ENCODE measurements around the gene TXNDC2. TPM values are rescaled to one million over a fixed set of nuclear protein-coding genes. Genes with fewer than 3 reads are reported as not detected.
"Not testable (repeated sequence)": the region's sequence is repeated elsewhere in the genome, so short reads cannot be mapped to it uniquely, and the experiment has no call there.

The TXNDC2 gene
- total and polyA plus RNA-seq, 4 donors = 0.21 to 0.65 TPM; not detected in 2

GRCh38 chr18:9901377-9901776 is 15.6 kb downstream of the TXNDC2 start:
- DNase-seq = no peak
- H3K27me3 ChIP-seq (ENCODE audit: control insufficient read depth in 1 of 2, insufficient read depth in 2 of 2, low read length in 1 of 2) = no peaks in the 10 kb centered on the region
- no peak for ATAC-seq (ENCODE audit: low FRiP score)
- intact Hi-C loops (cut with DNase I) = no loop called here
- no peaks in the 10 kb centered on the region for H3K36me3 ChIP-seq (ENCODE audit: control insufficient read depth in 1 of 2, insufficient read depth in 2 of 2, low read length in 1 of 2)
- H3K9me3 ChIP-seq (ENCODE audit: control insufficient read depth, low read length) = no peaks in the 10 kb centered on the region
- 80 to 81% methylated on average over 3 of the region's 3 CpGs for whole genome bisulfite sequencing, 2 donors
- no peak overlapping the region for H3K27ac ChIP-seq (ENCODE audit: low read depth in 1 of 2, low read length in 2 of 2)
- no peak overlapping the region for H3K4me3 ChIP-seq (ENCODE audit: low read length in 2 of 2)
- no peaks in the 10 kb centered on the region for H3K4me1 ChIP-seq (ENCODE audit: control insufficient read depth in 1 of 2, insufficient read depth in 2 of 2, low read length in 2 of 2)

- H3K4me1 ChIP-seq (ENCODE audit: control insufficient read depth in 1 of 2, insufficient read depth in 2 of 2, low read length in 2 of 2); H3K4me3 ChIP-seq (ENCODE audit: low read length in 2 of 2); H3K36me3 ChIP-seq (ENCODE audit: control insufficient read depth in 1 of 2, insufficient read depth in 2 of 2, low read length in 1 of 2); DNase-seq; H3K27ac ChIP-seq (ENCODE audit: low read depth in 1 of 2, low read length in 2 of 2); intact Hi-C loops (cut with DNase I); H3K9me3 ChIP-seq (ENCODE audit: control insufficient read depth, low read length); ATAC-seq (ENCODE audit: low FRiP score); H3K27me3 ChIP-seq (ENCODE audit: control insufficient read depth in 1 of 2, insufficient read depth in 2 of 2, low read length in 1 of 2): not testable (repeated sequence)
- 96 to 97% methylated on average over 14 of the region's 14 CpGs for WGBS, 2 donors
Measured at GRCh38 chr18:9902264-9902663, 16.5 kb downstream of the TXNDC2 start.

GRCh38 chr18:9902832-9903231 is 17.1 kb downstream of the TXNDC2 start:
- DNase-seq = no peak
- no peaks in the 10 kb centered on the region for H3K27me3 ChIP-seq (ENCODE audit: control insufficient read depth in 1 of 2, insufficient read depth in 2 of 2, low read length in 1 of 2)
- no peak overlapping the region for H3K4me3 ChIP-seq (ENCODE audit: low read length in 2 of 2)
- ATAC-seq (ENCODE audit: low FRiP score) = no peak
- no peaks in the 10 kb centered on the region for H3K36me3 ChIP-seq (ENCODE audit: control insufficient read depth in 1 of 2, insufficient read depth in 2 of 2, low read length in 1 of 2)
- WGBS, 2 donors = 80 to 83% methylated on average over 10 of the region's 10 CpGs
- no peaks in the 10 kb centered on the region for H3K9me3 ChIP-seq (ENCODE audit: control insufficient read depth, low read length)
- H3K27ac ChIP-seq (ENCODE audit: low read depth in 1 of 2, low read length in 2 of 2) = no peak overlapping the region
- no peaks in the 10 kb centered on the region for H3K4me1 ChIP-seq (ENCODE audit: control insufficient read depth in 1 of 2, insufficient read depth in 2 of 2, low read length in 2 of 2)
- intact Hi-C loops (cut with DNase I) = no loop called here

GRCh38 chr18:9905401-9905922 is 19.7 kb downstream of the TXNDC2 start:
- 61 to 64% methylated on average over 5 of the region's 5 CpGs for WGBS, 2 donors
- H3K36me3 ChIP-seq (ENCODE audit: control insufficient read depth in 1 of 2, insufficient read depth in 2 of 2, low read length in 1 of 2) = no peaks in the 10 kb centered on the region
- H3K4me1 ChIP-seq (ENCODE audit: control insufficient read depth in 1 of 2, insufficient read depth in 2 of 2, low read length in 2 of 2) = no peaks in the 10 kb centered on the region
- H3K9me3 ChIP-seq (ENCODE audit: control insufficient read depth, low read length) = no peaks in the 10 kb centered on the region
- H3K4me3 ChIP-seq (ENCODE audit: low read length in 2 of 2) = no peak overlapping the region
- DNase-seq (no peak), ATAC-seq (ENCODE audit: low FRiP score) (no peak)
- H3K27me3 ChIP-seq (ENCODE audit: control insufficient read depth in 1 of 2, insufficient read depth in 2 of 2, low read length in 1 of 2) = no peaks in the 10 kb centered on the region
- no peak overlapping the region for H3K27ac ChIP-seq (ENCODE audit: low read depth in 1 of 2, low read length in 2 of 2)
- intact Hi-C loops (cut with DNase I) = no loop called here

- ATAC-seq (ENCODE audit: low FRiP score) (no peak), DNase-seq (no peak)
- Histone ChIP-seq H3K36me3 (ENCODE audit: control insufficient read depth in 1 of 2, insufficient read depth in 2 of 2, low read length in 1 of 2) (no peaks in the 10 kb centered on the region), H3K9me3 (ENCODE audit: control insufficient read depth, low read length) (no peaks in the 10 kb centered on the region), H3K27me3 (ENCODE audit: control insufficient read depth in 1 of 2, insufficient read depth in 2 of 2, low read length in 1 of 2) (no peaks in the 10 kb centered on the region), H3K27ac (ENCODE audit: low read depth in 1 of 2, low read length in 2 of 2) (no peak overlapping the region), H3K4me3 (ENCODE audit: low read length in 2 of 2) (no peak overlapping the region), H3K4me1 (ENCODE audit: control insufficient read depth in 1 of 2, insufficient read depth in 2 of 2, low read length in 2 of 2) (no peaks in the 10 kb centered on the region)
- whole genome bisulfite sequencing, 2 donors = 91 to 93% methylated on average over 3 of the region's 3 CpGs
- intact Hi-C loops (cut with DNase I) = no loop called here
Measured at GRCh38 chr18:9906481-9906880, 20.7 kb downstream of the TXNDC2 start.

GRCh38 chr18:9907867-9908266 is 22.1 kb downstream of the TXNDC2 start:
- no peaks in the 10 kb centered on the region for H3K9me3 ChIP-seq (ENCODE audit: control insufficient read depth, low read length)
- H3K4me3 ChIP-seq (ENCODE audit: low read length in 2 of 2) = no peak overlapping the region
- ATAC-seq (ENCODE audit: low FRiP score) (no peak), DNase-seq (no peak)
- intact Hi-C loops (cut with DNase I) = no loop called here
- no peaks in the 10 kb centered on the region for H3K36me3 ChIP-seq (ENCODE audit: control insufficient read depth in 1 of 2, insufficient read depth in 2 of 2, low read length in 1 of 2)
- H3K4me1 ChIP-seq (ENCODE audit: control insufficient read depth in 1 of 2, insufficient read depth in 2 of 2, low read length in 2 of 2) = no peaks in the 10 kb centered on the region
- H3K27ac ChIP-seq (ENCODE audit: low read depth in 1 of 2, low read length in 2 of 2) = no peak overlapping the region
- H3K27me3 ChIP-seq (ENCODE audit: control insufficient read depth in 1 of 2, insufficient read depth in 2 of 2, low read length in 1 of 2) = no peaks in the 10 kb centered on the region
- WGBS, 2 donors = 85 to 88% methylated on average over 4 of the region's 4 CpGs

- no peak for DNase-seq
- ATAC-seq (ENCODE audit: low FRiP score) = no peak
- no peaks in the 10 kb centered on the region for H3K27me3 ChIP-seq (ENCODE audit: control insufficient read depth in 1 of 2, insufficient read depth in 2 of 2, low read length in 1 of 2)
- H3K36me3 ChIP-seq (ENCODE audit: control insufficient read depth in 1 of 2, insufficient read depth in 2 of 2, low read length in 1 of 2) = no peaks in the 10 kb centered on the region
- H3K9me3 ChIP-seq (ENCODE audit: control insufficient read depth, low read length) = no peaks in the 10 kb centered on the region
- H3K27ac ChIP-seq (ENCODE audit: low read depth in 1 of 2, low read length in 2 of 2) = no peak overlapping the region
- H3K4me3 ChIP-seq (ENCODE audit: low read length in 2 of 2) = no peak overlapping the region
- no peaks in the 10 kb centered on the region for H3K4me1 ChIP-seq (ENCODE audit: control insufficient read depth in 1 of 2, insufficient read depth in 2 of 2, low read length in 2 of 2)
- intact Hi-C loops (cut with DNase I) = loop anchor here in 1 of 2 donors (10.0 kb wide), 1 partner anchor 205 kb away; the partner anchor contains the start of gene RAB31
Measured at GRCh38 chr18:9910071-9910470, 24.3 kb downstream of the TXNDC2 start.

- Histone ChIP-seq H3K27ac (ENCODE audit: low read depth in 1 of 2, low read length in 2 of 2) (no peak overlapping the region), H3K27me3 (ENCODE audit: control insufficient read depth in 1 of 2, insufficient read depth in 2 of 2, low read length in 1 of 2) (no peaks in the 10 kb centered on the region), H3K9me3 (ENCODE audit: control insufficient read depth, low read length) (no peaks in the 10 kb centered on the region), H3K4me1 (ENCODE audit: control insufficient read depth in 1 of 2, insufficient read depth in 2 of 2, low read length in 2 of 2) (no peaks in the 10 kb centered on the region), H3K36me3 (ENCODE audit: control insufficient read depth in 1 of 2, insufficient read depth in 2 of 2, low read length in 1 of 2) (no peaks in the 10 kb centered on the region), H3K4me3 (ENCODE audit: low read length in 2 of 2) (no peak overlapping the region)
- WGBS, 2 donors = 91 to 93% methylated on average over 2 of the region's 2 CpGs
- DNase-seq = no peak
- intact Hi-C loops (cut with DNase I) = loop anchor here in 1 of 2 donors (10.0 kb wide), 1 partner anchor 206 kb away; the partner anchor contains the start of gene RAB31
- ATAC-seq (ENCODE audit: low FRiP score) = no peak
Measured at GRCh38 chr18:9910661-9911060, 24.9 kb downstream of the TXNDC2 start.

GRCh38 chr18:9911226-9911625 is 25.5 kb downstream of the TXNDC2 start:
- WGBS, 2 donors = 95 to 96% methylated on average over 5 of the region's 5 CpGs
- no peaks in the 10 kb centered on the region for H3K27me3 ChIP-seq (ENCODE audit: control insufficient read depth in 1 of 2, insufficient read depth in 2 of 2, low read length in 1 of 2)
- intact Hi-C loops (cut with DNase I) = loop anchor here in 1 of 2 donors (10.0 kb wide), 1 partner anchor 206 kb away; the partner anchor contains the start of gene RAB31
- no peak overlapping the region for H3K27ac ChIP-seq (ENCODE audit: low read depth in 1 of 2, low read length in 2 of 2)
- ATAC-seq (ENCODE audit: low FRiP score) (no peak), DNase-seq (no peak)
- H3K36me3 ChIP-seq (ENCODE audit: control insufficient read depth in 1 of 2, insufficient read depth in 2 of 2, low read length in 1 of 2) = no peaks in the 10 kb centered on the region
- peaks cover 0 to under 1% of the 10 kb centered on the region in 2 donors for H3K4me1 ChIP-seq (ENCODE audit: control insufficient read depth in 1 of 2, insufficient read depth in 2 of 2, low read length in 2 of 2)
- no peaks in the 10 kb centered on the region for H3K9me3 ChIP-seq (ENCODE audit: control insufficient read depth, low read length)
- H3K4me3 ChIP-seq (ENCODE audit: low read length in 2 of 2) = no peak overlapping the region
